CD4-positive, alpha-beta T cell treated with Interleukin-15 for 4 hours (primary cell): ENCODE data around the gene NLE1.
"Not testable (repeated sequence)": the region's sequence is repeated elsewhere in the genome, so short reads cannot be mapped to it uniquely, and the experiment has no call there.

Source experiments
- DNase-seq: peaks from one replicate; pipeline ENCODE4 v3.0.0-alpha.2; 2020; ENCODE audit warnings: low spot score

Gene NLE1

GRCh38 chr17:35162755-35163154 is 20.7 kb upstream of the NLE1 start:
- DNase-seq, result no peak

GRCh38 chr17:35161281-35161761 is 19.2 kb upstream of the NLE1 start:
- peak; percentile 45 for DNase-seq

GRCh38 chr17:35160354-35161201 is 18.5 kb upstream of the NLE1 start:
- DNase-seq, result peak; percentile 43

- no peak for DNase-seq
These were observed 17.8 kb upstream of the NLE1 start for GRCh38 chr17:35159940-35160339.

GRCh38 chr17:35155246-35155645 is 13.1 kb upstream of the NLE1 start:
- DNase-seq, result no peak

- no peak for DNase-seq
These were observed 12.4 kb upstream of the NLE1 start for GRCh38 chr17:35154196-35155165.

- no peak for DNase-seq
These were observed 10.5 kb upstream of the NLE1 start for GRCh38 chr17:35152421-35153140.

GRCh38 chr17:35151080-35151479 is 9.0 kb upstream of the NLE1 start:
- not testable (repeated sequence) for DNase-seq

- no peak for DNase-seq
These were observed 7.8 kb upstream of the NLE1 start for GRCh38 chr17:35149941-35150340.

GRCh38 chr17:35148144-35148543 is 6.0 kb upstream of the NLE1 start:
- no peak for DNase-seq

- no peak for DNase-seq
These were observed 5.3 kb upstream of the NLE1 start, which contains the start of gene UNC45B for GRCh38 chr17:35147375-35147905. TSS of gene UNC45B (plus strand) at chr17:35147817. CDS start at chr17:35148264, 447 bp downstream.

- DNase-seq, result no peak
These were observed 4.2 kb upstream of the NLE1 start for GRCh38 chr17:35146214-35146833.

GRCh38 chr17:35144840-35145239 is 2.7 kb upstream of the NLE1 start:
- no peak for DNase-seq

GRCh38 chr17:35142467-35142796 is 329 bp upstream of the NLE1 start:
- DNase-seq, result no peak

- DNase-seq, result no peak
These were observed 3.9 kb downstream of the NLE1 start for GRCh38 chr17:35138218-35138617.

GRCh38 chr17:35135322-35135721 is 6.8 kb downstream of the NLE1 start:
- DNase-seq, result no peak

- DNase-seq, result no peak
These were observed 9.1 kb downstream of the NLE1 start for GRCh38 chr17:35132816-35133550.

- DNase-seq, result no peak
These were observed 10.0 kb downstream of the NLE1 start for GRCh38 chr17:35132099-35132498.

GRCh38 chr17:35130392-35130791 is 11.7 kb downstream of the NLE1 start:
- no peak for DNase-seq

- no peak for DNase-seq
These were observed 12.1 kb downstream of the NLE1 start for GRCh38 chr17:35129973-35130351.
